ENCODE measurements around the gene SKAP2. TPM values are rescaled to one million over a fixed set of nuclear protein-coding genes. Genes with fewer than 3 reads are reported as not detected.

Gene SKAP2
- total and polyA plus RNA-seq, 2 experiments from 2014 or later: 2.5 to 4.4 TPM

GRCh38 chr7:26619348-26619984 lies 244.9 kb downstream of the SKAP2 start (continued):
- TF ChIP-seq ZNF462 (CRISPR knock-in tag; IDR thresholded peaks at IDR 0.05): no peak
- TF ChIP-seq REST (IDR thresholded peaks at IDR 0.05; ENCODE audit: unreplicated experiment): no peak
- no peak for TF ChIP-seq POLR2AphosphoS5 (IDR thresholded peaks at IDR 0.05; ENCODE audit: low read depth)
- no peak for TF ChIP-seq STAT1 (IDR thresholded peaks at IDR 0.05; ENCODE audit: unreplicated experiment)
- no peak for TF ChIP-seq EZH2 (IDR thresholded peaks at IDR 0.05; ENCODE audit: low read depth, unreplicated experiment)

Measured in GM23338 (cell line).